ENCODE data around the gene TOM1L2.

GRCh38 chr17:17972952-17973254, 703 bp upstream of the TOM1L2 start:
- TF ChIP-seq POLR2AphosphoS5 (IDR thresholded peaks at IDR 0.05; ENCODE audit: low read depth, low read length) = no peak
- no peak for TF ChIP-seq POLR2A (IDR thresholded peaks at IDR 0.05; ENCODE audit: low read depth, low read length)
- no peak for TF ChIP-seq TAF1 (IDR thresholded peaks at IDR 0.05; ENCODE audit: low read depth, low read length)

Data from GM12891 (cell line).